GM19395 (cell line): ENCODE measurements around the gene ST3GAL5.

Source experiments
- ATAC-seq: cut with Tn5 transposase; IDR thresholded peaks from one replicate; pipeline ENCODE4 v1.9.1; 2021; ENCODE audit warnings: mild to moderate bottlenecking, moderate library complexity; ENCODE audit not compliant: unreplicated experiment

Gene ST3GAL5

GRCh38 chr2:85867556-85868292, 21.1 kb downstream of the ST3GAL5 start:
- ATAC-seq: no peak

GRCh38 chr2:85867121-85867520, 21.7 kb downstream of the ST3GAL5 start:
- ATAC-seq: no peak

GRCh38 chr2:85866165-85866659, 22.6 kb downstream of the ST3GAL5 start:
- no peak for ATAC-seq

- ATAC-seq: peak; percentile 74
These were observed 23.1 kb downstream of the ST3GAL5 start for GRCh38 chr2:85865539-85866164.

- ATAC-seq: no peak
These were observed 24.1 kb downstream of the ST3GAL5 start for GRCh38 chr2:85864654-85865053.

GRCh38 chr2:85862426-85862825, 26.4 kb downstream of the ST3GAL5 start:
- ATAC-seq: no peak

GRCh38 chr2:85861650-85862049, 27.1 kb downstream of the ST3GAL5 start:
- no peak for ATAC-seq

GRCh38 chr2:85861180-85861579, 27.6 kb downstream of the ST3GAL5 start:
- ATAC-seq: peak; percentile 70

GRCh38 chr2:85858841-85859240, 29.9 kb downstream of the ST3GAL5 start:
- ATAC-seq: no peak

GRCh38 chr2:85854897-85855296, 33.9 kb downstream of the ST3GAL5 start:
- no peak for ATAC-seq

- peak; percentile 36 for ATAC-seq
These were observed 34.7 kb downstream of the ST3GAL5 start for GRCh38 chr2:85854166-85854509.

- peak; percentile 64 for ATAC-seq
These were observed 35.2 kb downstream of the ST3GAL5 start for GRCh38 chr2:85853499-85854165.

- ATAC-seq: peak; percentile 67
These were observed 35.8 kb downstream of the ST3GAL5 start for GRCh38 chr2:85852937-85853498.

- no peak for ATAC-seq
These were observed 36.5 kb downstream of the ST3GAL5 start for GRCh38 chr2:85852152-85852840.

GRCh38 chr2:85851253-85852151, 37.3 kb downstream of the ST3GAL5 start:
- ATAC-seq: no peak

- ATAC-seq: no peak
These were observed 38.3 kb downstream of the ST3GAL5 start for GRCh38 chr2:85850451-85850850.

GRCh38 chr2:85847051-85847588, 41.7 kb downstream of the ST3GAL5 start:
- no peak for ATAC-seq

- no peak for ATAC-seq
These were observed 42.4 kb downstream of the ST3GAL5 start for GRCh38 chr2:85846411-85846810.

- no peak for ATAC-seq
These were observed 44.3 kb downstream of the ST3GAL5 start for GRCh38 chr2:85844486-85844885.

- no peak for ATAC-seq
These were observed 45.2 kb downstream of the ST3GAL5 start for GRCh38 chr2:85843543-85843942.
